ENCODE measurements around the gene AGBL1. TPM values are rescaled to one million over a fixed set of nuclear protein-coding genes. Genes with fewer than 3 reads are reported as not detected.

Gene AGBL1
- total RNA-seq, 1 experiment from 2014 or later: not detected

GRCh38 chr15:86839502-86839901 is 759.8 kb downstream of the AGBL1 start:
- no peaks in the 10 kb centered on the region for H3K9me3 ChIP-seq
- H3K27me3 ChIP-seq (replicated peaks; ENCODE audit: control insufficient read depth, insufficient read depth, low read length): no peaks in the 10 kb centered on the region
- no peak for TF ChIP-seq CTCF (IDR thresholded peaks at IDR 0.05; ENCODE audit: insufficient read depth in 1 of 2, low read depth in 1 of 2, low read length in 1 of 2, severe bottlenecking in 1 of 2, unreplicated experiment in 1 of 2)
- H3K36me3 Mint-ChIP-seq (ENCODE audit: insufficient read depth, unreplicated experiment): no peaks in the 10 kb centered on the region
- DNase-seq: no peak
- no peak overlapping the region for H3K4me3 Mint-ChIP-seq (ENCODE audit: unreplicated experiment)
- no peaks in the 10 kb centered on the region for H3K9me3 Mint-ChIP-seq (ENCODE audit: unreplicated experiment)
- H3K27ac Mint-ChIP-seq (ENCODE audit: unreplicated experiment): no peak overlapping the region
- intact Hi-C loops (cut with micrococcal nuclease; ENCODE audit: unreplicated experiment): no loop called here
- no peaks in the 10 kb centered on the region for H3K4me1 ChIP-seq
- no peaks in the 10 kb centered on the region for H3K4me1 Mint-ChIP-seq (ENCODE audit: low read depth, unreplicated experiment)
- no peak overlapping the region for H3K4me3 ChIP-seq (ENCODE audit: low read depth, low read length)
- ChIA-PET POLR2A (no interaction called here), CTCF (no interaction called here)
- peaks cover 7% of the 10 kb centered on the region for H3K27me3 Mint-ChIP-seq (ENCODE audit: insufficient read depth, unreplicated experiment)
- no TSS peak for BruUV-seq (replicated peaks)
- H3K36me3 ChIP-seq (ENCODE audit: control insufficient read depth, insufficient read depth, low read length): no peaks in the 10 kb centered on the region

- Mint-ChIP-seq H3K36me3 (ENCODE audit: insufficient read depth, unreplicated experiment) (no peaks in the 10 kb centered on the region), H3K4me1 (ENCODE audit: low read depth, unreplicated experiment) (no peaks in the 10 kb centered on the region), H3K27ac (ENCODE audit: unreplicated experiment) (no peak overlapping the region), H3K4me3 (ENCODE audit: unreplicated experiment) (no peak overlapping the region), H3K27me3 (ENCODE audit: insufficient read depth, unreplicated experiment) (peaks cover 7% of the 10 kb centered on the region), H3K9me3 (ENCODE audit: unreplicated experiment) (no peaks in the 10 kb centered on the region)
- no peak overlapping the region for H3K4me3 ChIP-seq (ENCODE audit: low read depth, low read length)
- H3K36me3 ChIP-seq (ENCODE audit: control insufficient read depth, insufficient read depth, low read length): no peaks in the 10 kb centered on the region
- TF ChIP-seq CTCF (IDR thresholded peaks at IDR 0.05; ENCODE audit: insufficient read depth in 1 of 2, low read depth in 1 of 2, low read length in 1 of 2, severe bottlenecking in 1 of 2, unreplicated experiment in 1 of 2): no peak
- H3K9me3 ChIP-seq: no peaks in the 10 kb centered on the region
- ChIA-PET POLR2A (no interaction called here), CTCF (no interaction called here)
- no peaks in the 10 kb centered on the region for H3K4me1 ChIP-seq
- DNase-seq: no peak
- intact Hi-C loops (cut with micrococcal nuclease; ENCODE audit: unreplicated experiment): no loop called here
- no peaks in the 10 kb centered on the region for H3K27me3 ChIP-seq (replicated peaks; ENCODE audit: control insufficient read depth, insufficient read depth, low read length)
- BruUV-seq (replicated peaks): no TSS peak
Observed at GRCh38 chr15:86840996-86841395, 761.3 kb downstream of the AGBL1 start.

- CTCF ChIA-PET: no interaction called here
- Mint-ChIP-seq H3K27me3 (ENCODE audit: insufficient read depth, unreplicated experiment) (peaks cover 7% of the 10 kb centered on the region), H3K27ac (ENCODE audit: unreplicated experiment) (no peak overlapping the region), H3K4me1 (ENCODE audit: low read depth, unreplicated experiment) (no peaks in the 10 kb centered on the region), H3K9me3 (ENCODE audit: unreplicated experiment) (no peaks in the 10 kb centered on the region), H3K36me3 (ENCODE audit: insufficient read depth, unreplicated experiment) (no peaks in the 10 kb centered on the region), H3K4me3 (ENCODE audit: unreplicated experiment) (no peak overlapping the region)
- no peaks in the 10 kb centered on the region for H3K27me3 ChIP-seq (replicated peaks; ENCODE audit: control insufficient read depth, insufficient read depth, low read length)
- no peaks in the 10 kb centered on the region for H3K9me3 ChIP-seq
- no peaks in the 10 kb centered on the region for H3K4me1 ChIP-seq
- H3K36me3 ChIP-seq (ENCODE audit: control insufficient read depth, insufficient read depth, low read length): no peaks in the 10 kb centered on the region
- intact Hi-C loops (cut with micrococcal nuclease; ENCODE audit: unreplicated experiment): no loop called here
- POLR2A ChIA-PET: no interaction called here
- no peak for DNase-seq
- no peak for TF ChIP-seq CTCF (IDR thresholded peaks at IDR 0.05; ENCODE audit: insufficient read depth in 1 of 2, low read depth in 1 of 2, low read length in 1 of 2, severe bottlenecking in 1 of 2, unreplicated experiment in 1 of 2)
- BruUV-seq (replicated peaks): no TSS peak
- H3K4me3 ChIP-seq (ENCODE audit: low read depth, low read length): no peak overlapping the region
Observed at GRCh38 chr15:86842199-86842598, 762.5 kb downstream of the AGBL1 start.
